H1 (cell line): Measurements from ENCODE around the gene PCGF3. TPM values are rescaled to one million over a fixed set of nuclear protein-coding genes. Genes with fewer than 3 reads are reported as not detected.

ENCODE experiments used
- CTCF ChIA-PET: fragments of 300-600 bp; sonication (Branson Sonifier 250); formaldehyde crosslinking; loops from one replicate; lab custom pipeline; 2021; ENCODE audit not compliant: partially characterized antibody; lab: Charles Lee
- POLR2A ChIA-PET: fragments of 300-600 bp; sonication (Branson Sonifier 250); formaldehyde crosslinking; loops from one replicate; lab custom pipeline; 2021; ENCODE audit warnings: inconsistent platforms; ENCODE audit not compliant: partially characterized antibody; lab: Charles Lee
- DNase-seq, 2 experiments: peaks; one replicate each; pipeline versions ENCODE4 v3.0.0 to v3.0.0-alpha.2; 2010 to 2022; ENCODE audit warnings: low spot score in 2 of 2, low read depth in 1 of 2, mixed read lengths in 1 of 2
- FAIRE-seq: peaks from 2 replicates; lab custom pipeline; 2011; peaks lifted over from hg19 to GRCh38; lab: Jason Lieb, UNC
- H2AFZ ChIP-seq: 2 replicates; pipeline ENCODE4 v1.8.1; 2012; ENCODE audit warnings: low read length, inconsistent platforms
- H2AK5ac ChIP-seq: 2 replicates; pipeline ENCODE4 v1.6.1; 2013; ENCODE audit warnings: low read depth, low read length
- H2BK120ac ChIP-seq: replicated peaks from 2 replicates; pipeline ENCODE3; 2013; ENCODE audit warnings: low read depth, low read length, inconsistent platforms
- H2BK12ac ChIP-seq: 2 replicates; pipeline ENCODE4 v1.6.1; 2013; ENCODE audit warnings: low read depth, low read length
- H2BK15ac ChIP-seq: 2 replicates; pipeline ENCODE4 v1.6.1; 2013; ENCODE audit warnings: low read length
- H2BK20ac ChIP-seq: 2 replicates; pipeline ENCODE4 v1.6.1; 2013; ENCODE audit warnings: low read length
- H2BK5ac ChIP-seq: 2 replicates; pipeline ENCODE4 v1.6.1; 2013; ENCODE audit warnings: low read depth, low read length
- H3K14ac ChIP-seq: 2 replicates; pipeline ENCODE4 v1.6.1; 2013; ENCODE audit warnings: inconsistent platforms; ENCODE audit not compliant: insufficient read length
- H3K18ac ChIP-seq: 2 replicates; pipeline ENCODE4 v1.6.1; 2013; ENCODE audit warnings: low read length; ENCODE audit errors: extremely low read depth
- H3K23ac ChIP-seq: 2 replicates; pipeline ENCODE4 v1.6.1; 2013; ENCODE audit warnings: inconsistent platforms; ENCODE audit not compliant: insufficient read length
- H3K23me2 ChIP-seq: 2 replicates; pipeline ENCODE4 v1.6.1; 2013; ENCODE audit warnings: low read depth, low read length
- H3K27ac ChIP-seq: 2 replicates; pipeline ENCODE4 v1.6.1; 2011; ENCODE audit warnings: low read depth, low read length, inconsistent platforms
- H3K27me3 ChIP-seq, 4 experiments: replicated peaks in 1 of 4; 1 replicate in 1 of 4; 2 replicates in 3 of 4; pipeline versions ENCODE4 v1.6.1 to v1.8.1; 2011 to 2013; ENCODE audit warnings: low read length in 3 of 4, mild to moderate bottlenecking in 3 of 4, inconsistent platforms in 2 of 4, mixed read lengths in 2 of 4, moderate library complexity in 1 of 4; ENCODE audit not compliant: control insufficient read depth in 3 of 4, insufficient read depth in 3 of 4; ENCODE audit errors: extremely low read depth in 1 of 4
- H3K36me3 ChIP-seq, 4 experiments: 2 replicates each; pipeline versions ENCODE4 v1.6.1 to v1.8.1; 2011 to 2013; ENCODE audit warnings: mild to moderate bottlenecking in 4 of 4, low read length in 3 of 4, moderate library complexity in 2 of 4, control low read depth in 1 of 4, inconsistent platforms in 1 of 4; ENCODE audit not compliant: insufficient read depth in 4 of 4, control insufficient read depth in 2 of 4
- H3K4ac ChIP-seq: replicated peaks from 2 replicates; pipeline ENCODE3; 2013; ENCODE audit warnings: low read length, low read depth, mixed read lengths, inconsistent platforms; ENCODE audit not compliant: insufficient read length
- H3K4me1 ChIP-seq, 4 experiments: replicated peaks in 1 of 4; 1 replicate in 1 of 4; 2 replicates in 3 of 4; pipeline versions ENCODE4 v1.6.1 to v1.8.1; 2011 to 2013; ENCODE audit warnings: low read length in 3 of 4, inconsistent platforms in 2 of 4, mixed read lengths in 1 of 4; ENCODE audit not compliant: insufficient read depth in 4 of 4, control insufficient read depth in 3 of 4
- H3K4me2 ChIP-seq, 2 experiments: 2 replicates each; pipeline versions ENCODE4 v1.6.1 to v1.8.1; 2011 to 2013; ENCODE audit warnings: low read depth in 2 of 2, low read length in 2 of 2, control low read depth in 1 of 2, inconsistent platforms in 1 of 2, mild to moderate bottlenecking in 1 of 2; ENCODE audit not compliant: insufficient read depth in 1 of 2
- H3K4me3 ChIP-seq, 4 experiments: fragments of 200-600, 300-600 bp in 1 of 4; sonication (generic), shearing (Covaris generic), sonication (Bioruptor Twin) in 1 of 4; 2 replicates each; pipeline versions ENCODE4 v1.5.1 to v1.8.1; 2011 to 2016; ENCODE audit warnings: low read length in 4 of 4, low read depth in 3 of 4, control low read depth in 2 of 4, inconsistent platforms in 2 of 4, mild to moderate bottlenecking in 2 of 4, mixed read lengths in 1 of 4, moderate library complexity in 1 of 4; ENCODE audit not compliant: insufficient read depth in 2 of 4; ENCODE audit errors: extremely low read depth in 1 of 4
- H3K56ac ChIP-seq: replicated peaks from 2 replicates; pipeline ENCODE3; 2013; ENCODE audit warnings: low read depth, mild to moderate bottlenecking, mixed read lengths, low read length, inconsistent platforms; ENCODE audit not compliant: insufficient read length
- H3K79me1 ChIP-seq: 2 replicates; pipeline ENCODE4 v1.6.1; 2013; ENCODE audit warnings: low read depth, low read length, control low read depth
- H3K79me2 ChIP-seq, 2 experiments: 2 replicates each; pipeline versions ENCODE4 v1.6.1 to v1.8.1; 2012 to 2013; ENCODE audit warnings: low read length in 2 of 2, mild to moderate bottlenecking in 2 of 2, inconsistent platforms in 1 of 2; ENCODE audit not compliant: insufficient read depth in 2 of 2, control insufficient read depth in 1 of 2
- H3K9ac ChIP-seq, 4 experiments: replicated peaks in 1 of 4; 1 replicate in 1 of 4; 2 replicates in 3 of 4; pipeline versions ENCODE4 v1.6.1 to v1.8.1; 2011 to 2013; ENCODE audit warnings: low read depth in 3 of 4, low read length in 3 of 4, control low read depth in 2 of 4, mild to moderate bottlenecking in 2 of 4, moderate library complexity in 2 of 4, inconsistent platforms in 1 of 4; ENCODE audit errors: extremely low read depth in 1 of 4
- H3K9me3 ChIP-seq, 2 experiments: 2 replicates each; pipeline versions ENCODE4 v1.6.1 to v1.8.1; 2012 to 2013; ENCODE audit warnings: mild to moderate bottlenecking in 2 of 2, moderate library complexity in 2 of 2, control low read depth in 1 of 2, inconsistent platforms in 1 of 2, low read depth in 1 of 2, low read length in 1 of 2, mixed read lengths in 1 of 2; ENCODE audit not compliant: insufficient read depth in 2 of 2
- H4K20me1 ChIP-seq, 2 experiments: replicated peaks in 1 of 2; 2 replicates each; pipeline versions ENCODE3 to v1.8.1; 2011 to 2013; ENCODE audit warnings: inconsistent platforms in 2 of 2, low read length in 2 of 2, mild to moderate bottlenecking in 1 of 2; ENCODE audit not compliant: insufficient read depth in 2 of 2, control insufficient read depth in 1 of 2
- H4K5ac ChIP-seq: 2 replicates; pipeline ENCODE4 v1.6.1; 2013; ENCODE audit warnings: low read length, low read depth, mixed read lengths, inconsistent platforms; ENCODE audit not compliant: insufficient read length
- H4K8ac ChIP-seq: 2 replicates; pipeline ENCODE4 v1.8.0; 2013; ENCODE audit warnings: mild to moderate bottlenecking, moderate library complexity, low read length, inconsistent platforms; ENCODE audit not compliant: insufficient read depth; ENCODE audit errors: extremely low read depth
- H4K91ac ChIP-seq: replicated peaks from 2 replicates; pipeline ENCODE3; 2013; ENCODE audit warnings: low read length, mixed read lengths, inconsistent platforms; ENCODE audit not compliant: insufficient read length
- ASH2L ChIP-seq: fragments of 200-600, 300-600 bp; sonication (generic); IDR thresholded peaks from one replicate; pipeline ENCODE4 v1.7.1; 2017; ENCODE audit warnings: low read length
- CBX8 ChIP-seq: fragments of 300-800, 300-1000 bp; sonication (generic); IDR thresholded peaks from 2 replicates; pipeline ENCODE4 v1.7.1; 2016; ENCODE audit warnings: low read depth, low read length, borderline replicate concordance
- EP300 ChIP-seq, 2 experiments: IDR thresholded peaks; 1 replicate in 1 of 2; 2 replicates in 1 of 2; pipeline ENCODE4 v1.6.1; 2011 to 2012; ENCODE audit warnings: low read depth in 2 of 2, low read length in 2 of 2, mild to moderate bottlenecking in 2 of 2, borderline replicate concordance in 1 of 2, inconsistent platforms in 1 of 2, moderate library complexity in 1 of 2
- FOSL1 ChIP-seq: IDR thresholded peaks from 2 replicates; pipeline ENCODE4 v1.6.1; 2011; ENCODE audit warnings: mild to moderate bottlenecking, low read depth, low read length, moderate library complexity; ENCODE audit not compliant: insufficient read depth
- RFX5 ChIP-seq: IDR thresholded peaks from 2 replicates; pipeline ENCODE4 v1.6.1; 2011; ENCODE audit warnings: low read depth, low read length, improper control_type of control experiment, borderline replicate concordance
- SIRT6 ChIP-seq: IDR thresholded peaks from one replicate; pipeline ENCODE4 v1.7.1; 2012; ENCODE audit warnings: low read length, inconsistent platforms
- WGBS, 2 experiments: shearing (Covaris generic) in 1 of 2; methylation state at CpG; one replicate each; pipeline versions ENCODE4 v1.1.6 to v1.1.7; 2013 to 2015; ENCODE audit warnings: low lambda C conversion rate in 2 of 2, mixed read lengths in 2 of 2, inconsistent platforms in 1 of 2, low coverage in 1 of 2, missing lambda C conversion rate in 1 of 2; ENCODE audit not compliant: insufficient replicate concordance in 2 of 2, insufficient coverage in 1 of 2, insufficient read length in 1 of 2; ENCODE audit errors: extremely low coverage in 1 of 2, missing lambda C conversion rate in 1 of 2; 5-methylcytosine and 5-hydroxymethylcytosine counted together
- polyA plus RNA-seq, 7 experiments: library from polyadenylated mRNA; depleted of rRNA in 3 of 7; stranded (reverse) in 5 of 7; unstranded in 2 of 7; fragments of >200 nt in 5 of 7; fragments of 200-250 nt in 2 of 7; gene quantifications; 1 replicate in 5 of 7; 2 replicates in 1 of 7; 4 replicates in 1 of 7; pipeline versions ENCODE4 v1.2.1 to v1.2.3, GENCODE V29; 2011 to 2013; ENCODE audit warnings: missing spikeins in 2 of 7, mixed read lengths in 2 of 7
- total RNA-seq: library from RNA; stranded (reverse); fragmentation: NEBNext Ultra II Directional; extraction: Animal tissue kit (Norgen Biotek cat#: 25700); gene quantifications from 2 replicates; pipeline ENCODE4 v1.2.1, GENCODE V29; 2021
- TF ChIP-seq, protein P1 (sequence below): IDR thresholded peaks from 2 replicates; pipeline ENCODE4 v1.6.1; 2011; ENCODE audit warnings: low read length, improper control_type of control experiment

PCGF3 gene
- total and polyA plus RNA-seq, 2 of the 8 experiments (the other 6 are each of a cell fraction or from before 2014, with no cell fraction given), result 52.7 to 52.9 TPM

DNA sequence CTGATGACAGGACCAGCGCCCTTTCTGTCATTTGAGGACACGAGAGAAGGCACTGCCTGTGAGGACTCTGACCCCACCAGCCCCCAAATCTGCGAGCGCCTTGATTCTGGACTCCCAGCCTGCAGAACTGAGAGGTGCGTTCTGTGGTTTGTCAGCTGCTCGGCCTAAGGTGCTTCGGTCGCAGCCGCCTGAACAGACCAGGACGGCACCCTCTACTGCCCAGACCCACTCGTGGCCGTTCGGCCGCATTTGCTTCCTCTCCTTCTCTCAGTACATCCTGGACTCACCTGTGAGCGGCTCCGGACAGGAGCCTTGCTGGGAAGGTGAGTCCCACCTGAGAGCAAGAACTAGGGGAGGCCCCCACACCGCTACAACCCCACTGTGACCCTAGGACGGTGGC, 8.5 kb downstream of the PCGF3 start:
- 90% methylated on average over 15 of the region's 18 CpGs; no CpG with 5 or more reads in 1 of the 2 experiments for WGBS, 2 experiments
- Histone ChIP-seq H3K36me3 (peaks cover 0 to 6% (median 0%) of the 10 kb centered on the region in 4 experiments; a peak in 2 of 8 replicates), H2AFZ (no peak overlapping the region), H4K20me1 (peaks cover 20 to 43% of the 10 kb centered on the region in 2 experiments), H3K9ac (no peak overlapping the region), H4K91ac (no peak overlapping the region), H4K5ac (no peak overlapping the region), H3K4me2 (no peak overlapping the region), H3K23ac (no peak overlapping the region), H3K27me3 (no peaks in the 10 kb centered on the region), H2BK120ac (no peak overlapping the region), H3K27ac (no peak overlapping the region), H3K18ac (no peak overlapping the region), H2BK20ac (no peak overlapping the region), H2BK15ac (no peak overlapping the region), H3K4ac (no peak overlapping the region), H2BK12ac (no peak overlapping the region), H3K23me2 (no peaks in the 10 kb centered on the region), H4K8ac (no peak overlapping the region), H3K4me3 (no peak overlapping the region), H3K14ac (no peak overlapping the region), H3K56ac (no peak overlapping the region), H3K9me3 (no peaks in the 10 kb centered on the region), H2BK5ac (no peak overlapping the region), H3K79me2 (peaks cover 11 to 86% of the 10 kb centered on the region in 2 experiments), H2AK5ac (no peak overlapping the region), H3K4me1 (no peaks in the 10 kb centered on the region), H3K79me1 (peaks cover 29% of the 10 kb centered on the region)
- DNase-seq (no peak), FAIRE-seq (no peak)
- CTCF ChIA-PET, result interaction anchor here (0.8 to 1.7 kb wide), 6 partner anchors 11 to 30 kb away, joined by 3 to 5 read pairs (median 4); no protein-coding TSS in a partner anchor
- TF ChIP-seq EP300 (IDR thresholded peaks at IDR 0.05; ENCODE audit: borderline replicate concordance in 1 of 2, low read depth in 2 of 2, low read length in 2 of 2) (no peak), FOSL1 (no peak), RFX5 (no peak), ASH2L (no peak), CBX8 (no peak), SIRT6 (no peak)
- TF ChIP-seq, protein P1, sequence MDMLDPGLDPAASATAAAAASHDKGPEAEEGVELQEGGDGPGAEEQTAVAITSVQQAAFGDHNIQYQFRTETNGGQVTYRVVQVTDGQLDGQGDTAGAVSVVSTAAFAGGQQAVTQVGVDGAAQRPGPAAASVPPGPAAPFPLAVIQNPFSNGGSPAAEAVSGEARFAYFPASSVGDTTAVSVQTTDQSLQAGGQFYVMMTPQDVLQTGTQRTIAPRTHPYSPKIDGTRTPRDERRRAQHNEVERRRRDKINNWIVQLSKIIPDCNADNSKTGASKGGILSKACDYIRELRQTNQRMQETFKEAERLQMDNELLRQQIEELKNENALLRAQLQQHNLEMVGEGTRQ, result no peak
- POLR2A ChIA-PET, result interaction anchor here (1.2 kb wide), 1 partner anchor 10 kb away, joined by 5 read pairs; no protein-coding TSS in a partner anchor
